ENCODE results near the gene AIDA.
"Not testable (repeated sequence)": the region's sequence is repeated elsewhere in the genome, so short reads cannot be mapped to it uniquely, and the experiment has no call there.

The AIDA gene

GRCh38 chr1:222691016-222691415 is 21.3 kb downstream of the AIDA start:
- Mint-ChIP-seq H3K4me3 (no peak overlapping the region), H3K27me3 (no peaks in the 10 kb centered on the region), H3K36me3 (ENCODE audit: low read depth) (peaks cover 43% of the 10 kb centered on the region), H3K27ac (no peak overlapping the region), H3K4me1 (ENCODE audit: low read depth) (peaks cover 15% of the 10 kb centered on the region), H3K9me3 (no peaks in the 10 kb centered on the region)
- no peak for DNase-seq

- no peaks in the 10 kb centered on the region for H3K27me3 Mint-ChIP-seq
- no peak overlapping the region for H3K27ac Mint-ChIP-seq
- H3K36me3 Mint-ChIP-seq (ENCODE audit: low read depth): peaks cover 62% of the 10 kb centered on the region
- H3K9me3 Mint-ChIP-seq: no peaks in the 10 kb centered on the region
- H3K4me3 Mint-ChIP-seq: no peak overlapping the region
- no peak for DNase-seq
- H3K4me1 Mint-ChIP-seq (ENCODE audit: low read depth): peaks cover 5% of the 10 kb centered on the region
Measured at GRCh38 chr1:222680080-222680479, 32.2 kb downstream of the AIDA start.

GRCh38 chr1:222670110-222670509 is 42.2 kb downstream of the AIDA start:
- Mint-ChIP-seq H3K4me1 (ENCODE audit: low read depth) (peaks cover 22% of the 10 kb centered on the region), H3K27ac (peak overlapping the region; percentile 82), H3K9me3 (no peaks in the 10 kb centered on the region), H3K27me3 (no peaks in the 10 kb centered on the region), H3K36me3 (ENCODE audit: low read depth) (peaks cover 80% of the 10 kb centered on the region), H3K4me3 (no peak overlapping the region)
- DNase-seq: no peak

- not testable (repeated sequence) for H3K9me3 Mint-ChIP-seq, H3K4me3 Mint-ChIP-seq, H3K27me3 Mint-ChIP-seq, H3K27ac Mint-ChIP-seq, DNase-seq
- Mint-ChIP-seq H3K4me1 (ENCODE audit: low read depth) (peaks cover 22% of the 10 kb centered on the region), H3K36me3 (ENCODE audit: low read depth) (peaks cover 80% of the 10 kb centered on the region)
Measured at GRCh38 chr1:222669107-222669506, 43.2 kb downstream of the AIDA start.

DNA sequence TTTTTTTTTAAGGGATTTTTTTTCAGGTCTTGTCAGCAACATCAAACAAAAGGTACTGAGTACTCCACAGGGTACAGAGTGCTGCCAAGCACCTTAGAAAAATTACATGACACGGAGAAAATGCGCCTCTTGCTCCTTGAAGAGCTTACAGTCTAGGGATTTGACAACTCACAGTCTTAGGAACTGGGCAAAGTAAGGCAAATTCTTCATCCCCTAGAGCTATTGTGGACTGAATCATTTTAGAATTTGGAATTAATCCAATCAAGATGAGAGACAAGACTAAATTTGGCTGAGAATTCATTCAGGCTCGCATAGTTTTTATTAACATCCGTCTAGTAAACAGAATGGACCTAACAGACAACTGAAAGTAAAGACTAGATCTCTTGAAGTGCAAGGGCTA is 44.1 kb downstream of the AIDA start:
- peak overlapping the region; percentile 26 for H3K27ac Mint-ChIP-seq
- H3K4me1 Mint-ChIP-seq (ENCODE audit: low read depth): peaks cover 22% of the 10 kb centered on the region
- DNase-seq, H3K4me3 Mint-ChIP-seq, H3K9me3 Mint-ChIP-seq, H3K27me3 Mint-ChIP-seq: not testable (repeated sequence)
- H3K36me3 Mint-ChIP-seq (ENCODE audit: low read depth): peaks cover 81% of the 10 kb centered on the region

DNA sequence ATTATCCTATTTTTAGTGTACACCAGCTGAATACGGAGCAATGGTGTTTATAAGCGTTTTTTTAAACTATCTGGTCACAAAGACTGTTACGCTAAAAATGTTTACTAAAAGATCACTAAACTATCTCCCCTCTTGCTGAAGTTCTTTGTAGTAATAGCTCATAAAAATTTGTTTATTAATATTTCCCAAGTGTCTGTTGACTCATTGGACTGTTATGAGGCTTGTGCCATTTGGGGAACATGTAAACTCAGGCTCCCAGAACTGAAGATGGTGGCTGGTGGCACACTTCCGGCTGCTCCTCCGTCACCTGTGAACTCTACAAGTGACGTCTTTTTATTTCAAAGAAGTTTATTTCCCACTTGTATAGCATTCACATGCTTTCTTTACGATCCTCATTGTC is 46.3 kb downstream of the AIDA start:
- H3K27ac Mint-ChIP-seq: peak overlapping the region; percentile 33
- H3K9me3 Mint-ChIP-seq: no peaks in the 10 kb centered on the region
- H3K36me3 Mint-ChIP-seq (ENCODE audit: low read depth): peaks cover 82% of the 10 kb centered on the region
- no peak for DNase-seq
- H3K27me3 Mint-ChIP-seq: no peaks in the 10 kb centered on the region
- H3K4me3 Mint-ChIP-seq: no peak overlapping the region
- H3K4me1 Mint-ChIP-seq (ENCODE audit: low read depth): peaks cover 19% of the 10 kb centered on the region

DNA sequence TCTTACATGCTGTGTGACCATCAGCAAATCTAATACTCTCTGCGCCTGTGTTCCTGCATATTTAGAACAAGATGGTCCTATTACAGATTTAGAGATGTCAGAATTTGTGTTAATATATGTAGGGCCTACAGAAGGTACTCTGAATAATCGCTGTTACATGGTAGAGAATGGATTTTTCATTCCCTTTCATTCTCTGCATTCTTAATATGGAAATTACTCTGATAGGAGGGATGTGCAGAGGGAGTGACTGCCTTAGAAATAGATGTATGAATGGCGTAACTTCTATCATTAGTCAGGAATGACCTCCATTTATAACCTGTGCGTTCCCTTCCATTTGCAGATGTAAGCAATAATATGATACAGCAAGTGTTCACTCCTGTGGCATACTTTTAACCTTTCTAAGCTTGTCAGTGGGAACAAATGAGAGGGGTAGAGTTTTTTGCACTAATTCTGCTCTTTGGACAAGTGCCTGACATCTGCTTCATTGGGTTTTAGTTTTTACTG is 48.8 kb downstream of the AIDA start:
- no peak for DNase-seq
- H3K27me3 Mint-ChIP-seq: no peaks in the 10 kb centered on the region
- no peaks in the 10 kb centered on the region for H3K9me3 Mint-ChIP-seq
- no peak overlapping the region for H3K4me3 Mint-ChIP-seq
- peaks cover 92% of the 10 kb centered on the region for H3K36me3 Mint-ChIP-seq (ENCODE audit: low read depth)
- no peak overlapping the region for H3K27ac Mint-ChIP-seq
- H3K4me1 Mint-ChIP-seq (ENCODE audit: low read depth): peaks cover 12% of the 10 kb centered on the region

- H3K4me3 Mint-ChIP-seq: no peak overlapping the region
- H3K27me3 Mint-ChIP-seq: no peaks in the 10 kb centered on the region
- H3K4me1 Mint-ChIP-seq (ENCODE audit: low read depth): peaks cover 54% of the 10 kb centered on the region
- no peaks in the 10 kb centered on the region for H3K9me3 Mint-ChIP-seq
- peaks cover 98% of the 10 kb centered on the region for H3K36me3 Mint-ChIP-seq (ENCODE audit: low read depth)
- DNase-seq: no peak
- no peak overlapping the region for H3K27ac Mint-ChIP-seq
Measured at GRCh38 chr1:222657899-222658298, 54.4 kb downstream of the AIDA start.

DNA sequence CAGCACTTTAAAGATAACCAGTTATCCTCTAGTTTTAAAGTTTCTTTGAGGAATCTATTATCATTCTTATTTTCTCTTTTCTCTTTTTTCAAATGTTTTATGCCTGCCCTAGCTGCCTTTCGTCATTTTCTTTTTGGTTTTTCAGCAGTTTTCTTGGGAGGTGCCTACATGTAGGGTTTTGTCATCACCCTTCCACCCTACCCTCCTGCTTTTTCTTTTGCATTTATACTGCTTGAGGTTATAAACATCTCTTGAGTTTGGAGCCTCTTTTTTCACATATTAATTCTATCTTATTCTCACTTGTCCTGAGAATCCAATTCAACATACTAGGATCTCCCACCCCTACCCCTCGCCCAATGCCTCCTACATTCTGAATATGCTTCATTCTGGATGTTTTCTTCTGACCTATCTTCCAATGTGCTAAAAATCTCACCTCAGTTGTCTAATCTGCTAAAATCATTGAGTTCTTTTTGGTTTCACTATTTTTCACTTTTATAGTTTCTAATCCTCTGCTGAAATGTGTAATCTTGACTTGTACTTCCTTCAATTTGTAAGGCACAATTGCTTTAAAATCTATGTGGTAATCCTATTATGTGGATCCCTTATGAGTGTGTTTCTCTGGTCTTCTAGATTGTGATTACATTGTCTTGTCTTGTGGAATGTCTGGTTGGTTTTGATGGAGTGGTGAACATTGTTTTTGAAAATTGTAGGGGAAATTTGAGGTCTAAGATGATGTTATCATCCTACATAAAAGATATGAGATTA is 55.7 kb downstream of the AIDA start:
- peaks cover 98% of the 10 kb centered on the region for H3K36me3 Mint-ChIP-seq (ENCODE audit: low read depth)
- H3K9me3 Mint-ChIP-seq: no peaks in the 10 kb centered on the region
- H3K4me1 Mint-ChIP-seq (ENCODE audit: low read depth): peaks cover 65% of the 10 kb centered on the region
- no peak overlapping the region for H3K4me3 Mint-ChIP-seq
- H3K27me3 Mint-ChIP-seq: no peaks in the 10 kb centered on the region
- DNase-seq: no peak
- H3K27ac Mint-ChIP-seq: peak overlapping the region; percentile 58

DNA sequence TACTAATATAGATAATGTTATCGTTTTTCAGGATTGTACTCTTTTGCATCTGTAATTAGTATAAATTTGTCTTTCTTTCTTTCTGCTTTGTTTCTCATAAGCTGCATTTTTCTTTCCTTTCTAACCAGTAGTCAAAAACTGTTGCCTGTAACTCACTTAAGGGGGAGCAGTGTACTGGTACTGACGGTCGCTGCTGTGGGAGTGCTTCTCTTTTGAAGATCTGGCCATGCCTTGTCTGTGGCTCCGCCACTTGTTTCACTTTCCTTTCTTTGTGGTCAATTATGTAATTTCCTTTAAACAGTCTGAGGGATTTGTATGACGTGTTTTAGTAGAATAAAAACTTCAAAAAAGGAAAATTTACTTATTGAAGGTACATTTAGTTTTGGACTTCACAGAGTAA is 57.4 kb downstream of the AIDA start:
- H3K27me3 Mint-ChIP-seq: no peaks in the 10 kb centered on the region
- H3K36me3 Mint-ChIP-seq (ENCODE audit: low read depth): peaks cover 98% of the 10 kb centered on the region
- H3K9me3 Mint-ChIP-seq: no peaks in the 10 kb centered on the region
- peaks cover 64% of the 10 kb centered on the region for H3K4me1 Mint-ChIP-seq (ENCODE audit: low read depth)
- peak overlapping the region; percentile 38 for H3K4me3 Mint-ChIP-seq
- DNase-seq: peak; percentile 53
- H3K27ac Mint-ChIP-seq: peak overlapping the region; percentile 84

DNA sequence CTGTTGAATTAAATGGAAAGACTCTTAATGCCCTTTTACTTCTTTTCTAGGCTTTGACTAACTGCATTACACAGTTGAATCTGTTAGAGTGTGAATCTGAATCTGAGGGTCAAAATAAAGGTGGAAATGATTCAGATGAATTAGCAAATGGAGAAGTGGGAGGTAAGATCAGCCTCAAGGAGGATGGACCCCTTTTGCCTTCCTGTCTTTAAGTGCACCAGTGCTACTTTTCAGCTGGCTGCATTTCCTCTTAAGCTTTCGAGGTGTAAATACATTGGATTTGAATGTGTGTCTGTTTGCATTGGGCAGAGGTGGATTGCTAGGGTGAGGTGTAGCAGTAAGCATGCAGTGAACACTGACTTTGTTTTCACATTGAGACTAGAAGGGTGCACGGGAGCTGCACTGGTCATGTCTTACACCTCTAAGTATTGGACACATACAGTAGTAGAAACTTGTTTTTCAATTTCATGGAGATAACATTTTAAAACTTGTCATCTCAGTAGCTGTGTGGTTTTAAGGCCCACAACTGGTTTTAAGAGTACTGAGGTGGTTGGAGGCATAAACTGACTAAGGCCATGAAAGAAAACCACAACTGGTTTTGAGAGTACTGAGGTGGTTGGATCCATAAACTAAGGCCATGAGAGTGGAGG is 59.0 kb downstream of the AIDA start:
- Mint-ChIP-seq H3K27me3 (no peaks in the 10 kb centered on the region), H3K4me1 (ENCODE audit: low read depth) (peaks cover 60% of the 10 kb centered on the region), H3K27ac (peak overlapping the region; percentile 57), H3K36me3 (ENCODE audit: low read depth) (peaks cover 88% of the 10 kb centered on the region), H3K9me3 (no peaks in the 10 kb centered on the region), H3K4me3 (no peak overlapping the region)
- DNase-seq: no peak

DNA sequence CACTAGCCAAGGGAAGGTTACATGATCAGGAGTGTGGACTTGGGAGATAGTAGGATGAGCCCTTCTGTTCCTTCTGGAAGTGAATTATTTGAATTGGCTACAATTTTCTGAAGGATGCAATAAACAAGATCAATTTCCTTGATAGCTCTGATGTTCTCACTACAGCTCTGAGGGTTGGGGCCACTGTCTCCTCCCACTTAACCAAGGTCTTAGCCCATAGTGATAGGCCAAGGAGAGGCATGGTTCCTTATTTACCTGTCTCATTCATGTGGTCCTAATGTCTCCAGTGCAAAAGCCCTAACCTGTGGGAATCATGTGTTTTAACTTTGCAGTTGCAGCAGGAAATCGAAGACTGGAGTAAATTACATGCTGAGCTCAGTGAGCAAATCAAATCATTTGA is 59.6 kb downstream of the AIDA start:
- no peak for DNase-seq
- no peak overlapping the region for H3K27ac Mint-ChIP-seq
- no peaks in the 10 kb centered on the region for H3K9me3 Mint-ChIP-seq
- H3K4me1 Mint-ChIP-seq (ENCODE audit: low read depth): peaks cover 60% of the 10 kb centered on the region
- no peaks in the 10 kb centered on the region for H3K27me3 Mint-ChIP-seq
- H3K4me3 Mint-ChIP-seq: no peak overlapping the region
- peaks cover 85% of the 10 kb centered on the region for H3K36me3 Mint-ChIP-seq (ENCODE audit: low read depth)

GRCh38 chr1:222644636-222644980 is 67.7 kb downstream of the AIDA start:
- Mint-ChIP-seq H3K36me3 (ENCODE audit: low read depth) (peaks cover 50% of the 10 kb centered on the region), H3K4me1 (ENCODE audit: low read depth) (peaks cover 33% of the 10 kb centered on the region), H3K27me3 (no peaks in the 10 kb centered on the region), H3K4me3 (peak overlapping the region; percentile 99), H3K9me3 (no peaks in the 10 kb centered on the region), H3K27ac (peak overlapping the region; percentile 97)
- DNase-seq: no peak

DNA sequence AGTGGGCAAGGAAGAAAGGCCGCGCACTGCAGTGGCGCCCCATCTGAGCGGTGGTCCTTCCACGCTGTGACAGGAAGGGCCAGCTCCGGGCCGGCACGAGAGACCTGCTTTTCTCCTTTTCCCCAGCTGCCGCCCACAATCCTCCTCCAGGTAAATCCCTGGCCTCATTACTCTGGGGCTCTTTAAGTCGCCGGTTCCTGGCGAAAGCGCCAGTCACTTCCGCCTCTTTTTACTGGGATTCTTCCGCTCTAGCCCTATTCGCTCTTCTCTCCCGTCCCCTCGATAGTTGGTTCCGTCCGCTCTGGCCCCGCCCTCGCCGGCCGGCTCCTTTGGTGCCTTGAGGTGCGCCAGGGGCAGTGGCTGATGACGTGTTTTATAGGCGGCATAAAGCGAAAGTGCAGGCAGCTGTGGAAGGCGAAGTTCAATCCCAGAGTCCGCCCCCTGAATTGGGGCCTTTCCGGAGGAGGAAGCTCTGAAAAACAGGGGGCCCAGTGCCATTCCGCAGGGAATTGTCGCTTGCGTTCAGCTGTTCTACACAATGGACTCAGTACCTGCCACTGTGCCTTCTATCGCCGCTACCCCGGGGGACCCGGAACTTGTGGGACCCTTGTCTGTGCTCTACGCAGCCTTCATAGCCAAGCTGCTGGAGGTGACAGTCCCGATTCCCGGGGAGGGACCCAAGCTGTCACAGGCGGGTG is 68.2 kb downstream of the AIDA start:
- peak overlapping the region; percentile 97 for H3K27ac Mint-ChIP-seq
- no peaks in the 10 kb centered on the region for H3K27me3 Mint-ChIP-seq
- peaks cover 55% of the 10 kb centered on the region for H3K36me3 Mint-ChIP-seq (ENCODE audit: low read depth)

GRCh38 chr1:222643606-222643937 is 68.7 kb downstream of the AIDA start:
- peak overlapping the region; percentile 97 for H3K27ac Mint-ChIP-seq
- DNase-seq: no peak
- H3K27me3 Mint-ChIP-seq: no peaks in the 10 kb centered on the region
- H3K9me3 Mint-ChIP-seq: no peaks in the 10 kb centered on the region
- H3K4me3 Mint-ChIP-seq: peak overlapping the region; percentile 99
- peaks cover 57% of the 10 kb centered on the region for H3K36me3 Mint-ChIP-seq (ENCODE audit: low read depth)
- H3K4me1 Mint-ChIP-seq (ENCODE audit: low read depth): peaks cover 33% of the 10 kb centered on the region

More for the DNA sequence above, 68.2 kb downstream of the AIDA start:
- H3K9me3 Mint-ChIP-seq: no peaks in the 10 kb centered on the region
- H3K4me3 Mint-ChIP-seq: peak overlapping the region; percentile 99
- peaks cover 33% of the 10 kb centered on the region for H3K4me1 Mint-ChIP-seq (ENCODE audit: low read depth)
- DNase-seq: peak; percentile 98
